GM19452 (cell line): ENCODE measurements around the gene NDUFAB1.
"Not testable (repeated sequence)": the region's sequence is repeated elsewhere in the genome, so short reads cannot be mapped to it uniquely, and the experiment has no call there.

ENCODE experiments used
- ATAC-seq: cut with Tn5 transposase; IDR thresholded peaks from one replicate; pipeline ENCODE4 v1.9.1; 2021; ENCODE audit not compliant: unreplicated experiment

Gene NDUFAB1

GRCh38 chr16:23595951-23596720, at the start of gene NDUFAB1:
Gene NDUFAB1 (minus strand): TSS chr16:23596316. CDS start chr16:23596290, 26 bp downstream.
- ATAC-seq = peak; percentile 93

GRCh38 chr16:23642246-23642774, 46.2 kb upstream of the NDUFAB1 start:
- no peak for ATAC-seq

GRCh38 chr16:23640931-23641765, 45.0 kb upstream of the NDUFAB1 start, which contains the start of the genes DCTN5 and PALB2:
Gene DCTN5 (plus strand): TSS chr16:23641466. CDS start chr16:23641543, 77 bp downstream.
Gene PALB2 (minus strand): TSS chr16:23641310. CDS start chr16:23641157, 153 bp downstream.
- ATAC-seq = peak; percentile 96

- no peak for ATAC-seq
Measured at GRCh38 chr16:23640615-23640930, 44.5 kb upstream of the NDUFAB1 start.

- ATAC-seq = no peak
Measured at GRCh38 chr16:23635958-23636357, 39.8 kb upstream of the NDUFAB1 start.

GRCh38 chr16:23634461-23635036, 38.4 kb upstream of the NDUFAB1 start:
- ATAC-seq = no peak

GRCh38 chr16:23631874-23632273, 35.8 kb upstream of the NDUFAB1 start:
- ATAC-seq = not testable (repeated sequence)

- no peak for ATAC-seq
Measured at GRCh38 chr16:23629516-23629915, 33.4 kb upstream of the NDUFAB1 start.

- no peak for ATAC-seq
Measured at GRCh38 chr16:23624092-23624491, 28.0 kb upstream of the NDUFAB1 start.

- ATAC-seq = no peak
Measured at GRCh38 chr16:23615805-23616204, 19.7 kb upstream of the NDUFAB1 start.

GRCh38 chr16:23611936-23612335, 15.8 kb upstream of the NDUFAB1 start:
- no peak for ATAC-seq

- ATAC-seq = not testable (repeated sequence)
Measured at GRCh38 chr16:23610905-23611304, 14.8 kb upstream of the NDUFAB1 start.

GRCh38 chr16:23609929-23610328, 13.8 kb upstream of the NDUFAB1 start:
- no peak for ATAC-seq

GRCh38 chr16:23608194-23608593, 12.1 kb upstream of the NDUFAB1 start:
- ATAC-seq = no peak

- ATAC-seq = no peak
Measured at GRCh38 chr16:23607726-23608125, 11.6 kb upstream of the NDUFAB1 start.

GRCh38 chr16:23597003-23597756, 1.1 kb upstream of the NDUFAB1 start:
- no peak for ATAC-seq

GRCh38 chr16:23595246-23595950, 718 bp downstream of the NDUFAB1 start:
- no peak for ATAC-seq

GRCh38 chr16:23594186-23594585, 1.9 kb downstream of the NDUFAB1 start:
- ATAC-seq = no peak

GRCh38 chr16:23590181-23590580, 5.9 kb downstream of the NDUFAB1 start:
- ATAC-seq = no peak

- ATAC-seq = no peak
Measured at GRCh38 chr16:23587726-23588125, 8.4 kb downstream of the NDUFAB1 start.
